ENCODE data around the gene RHBDF2.
"Not testable (repeated sequence)": the region's sequence is repeated elsewhere in the genome, so short reads cannot be mapped to it uniquely, and the experiment has no call there.

Gene RHBDF2

GRCh38 chr17:76524598-76525512, 23.6 kb upstream of the RHBDF2 start:
- DNase-seq (ENCODE audit: low read depth) = no peak

DNA sequence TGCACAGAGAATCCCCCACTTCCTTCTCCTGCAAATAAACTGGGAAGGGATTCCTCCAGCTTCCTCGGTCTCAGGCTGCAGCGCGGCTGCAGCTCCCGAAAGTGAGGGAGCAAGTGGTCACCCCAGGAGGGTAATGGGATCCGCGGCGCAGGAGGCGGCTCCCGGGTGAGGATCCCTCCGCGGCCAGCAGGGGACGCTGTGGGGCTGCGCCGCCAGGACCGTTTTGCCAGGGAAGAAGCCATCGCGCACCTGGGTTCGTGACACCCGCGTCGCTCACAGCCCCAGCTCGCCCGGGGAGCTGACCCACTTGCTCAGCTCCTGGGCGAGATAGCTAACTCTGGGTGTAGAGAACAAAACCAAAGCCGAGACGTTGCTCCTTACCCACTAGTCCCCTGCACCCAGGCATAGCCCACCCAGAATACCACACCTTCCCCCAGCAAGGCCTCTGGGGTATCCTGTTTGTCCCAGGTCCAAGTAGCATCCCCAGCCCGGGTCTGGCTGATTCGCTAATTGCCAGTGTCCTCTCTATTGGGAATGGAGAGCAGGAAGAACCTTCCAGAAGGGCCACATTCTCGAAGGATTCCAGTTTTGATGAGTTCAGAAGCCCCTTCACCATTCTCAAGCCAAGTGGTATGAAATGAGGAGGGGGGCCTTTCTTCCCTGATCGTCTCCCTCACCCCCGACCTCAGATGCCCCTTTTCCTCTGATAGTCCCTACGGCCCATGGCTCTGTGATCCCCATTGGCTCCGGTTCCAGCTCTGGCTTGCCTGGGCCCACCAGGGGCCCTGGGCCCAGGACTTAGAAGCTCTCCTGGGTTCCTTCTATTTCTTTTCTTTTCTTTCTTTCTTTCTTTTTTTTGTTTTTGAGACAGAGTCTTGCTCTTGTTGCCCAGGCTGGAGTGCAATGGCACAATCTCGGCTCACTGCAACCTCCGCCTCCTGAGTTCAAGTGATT, 22.1 kb upstream of the RHBDF2 start:
- peak; percentile 71 for DNase-seq (ENCODE audit: low read depth)

DNA sequence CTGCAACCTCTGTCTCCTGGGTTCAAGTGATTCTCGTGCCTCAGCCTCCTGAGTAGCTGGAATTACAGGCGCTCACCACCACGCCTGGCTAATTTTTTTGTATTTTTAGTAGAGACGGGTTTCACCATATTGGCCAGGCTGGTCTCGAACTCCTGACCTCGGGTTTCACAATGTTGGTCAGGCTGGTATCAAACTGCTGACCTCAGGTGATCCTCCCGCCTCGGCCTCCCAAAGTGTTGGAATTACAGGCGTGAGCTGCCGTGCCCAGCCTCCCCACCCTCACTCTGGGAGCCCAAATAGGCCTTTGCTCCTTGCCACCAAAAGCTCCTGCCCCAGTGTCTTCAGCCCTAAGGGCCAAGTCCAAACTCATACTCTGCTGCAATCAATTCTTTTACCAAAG, 20.5 kb upstream of the RHBDF2 start:
- not testable (repeated sequence) for DNase-seq (ENCODE audit: low read depth)

GRCh38 chr17:76521262-76521661, 20.0 kb upstream of the RHBDF2 start:
- DNase-seq (ENCODE audit: low read depth) = no peak

DNA sequence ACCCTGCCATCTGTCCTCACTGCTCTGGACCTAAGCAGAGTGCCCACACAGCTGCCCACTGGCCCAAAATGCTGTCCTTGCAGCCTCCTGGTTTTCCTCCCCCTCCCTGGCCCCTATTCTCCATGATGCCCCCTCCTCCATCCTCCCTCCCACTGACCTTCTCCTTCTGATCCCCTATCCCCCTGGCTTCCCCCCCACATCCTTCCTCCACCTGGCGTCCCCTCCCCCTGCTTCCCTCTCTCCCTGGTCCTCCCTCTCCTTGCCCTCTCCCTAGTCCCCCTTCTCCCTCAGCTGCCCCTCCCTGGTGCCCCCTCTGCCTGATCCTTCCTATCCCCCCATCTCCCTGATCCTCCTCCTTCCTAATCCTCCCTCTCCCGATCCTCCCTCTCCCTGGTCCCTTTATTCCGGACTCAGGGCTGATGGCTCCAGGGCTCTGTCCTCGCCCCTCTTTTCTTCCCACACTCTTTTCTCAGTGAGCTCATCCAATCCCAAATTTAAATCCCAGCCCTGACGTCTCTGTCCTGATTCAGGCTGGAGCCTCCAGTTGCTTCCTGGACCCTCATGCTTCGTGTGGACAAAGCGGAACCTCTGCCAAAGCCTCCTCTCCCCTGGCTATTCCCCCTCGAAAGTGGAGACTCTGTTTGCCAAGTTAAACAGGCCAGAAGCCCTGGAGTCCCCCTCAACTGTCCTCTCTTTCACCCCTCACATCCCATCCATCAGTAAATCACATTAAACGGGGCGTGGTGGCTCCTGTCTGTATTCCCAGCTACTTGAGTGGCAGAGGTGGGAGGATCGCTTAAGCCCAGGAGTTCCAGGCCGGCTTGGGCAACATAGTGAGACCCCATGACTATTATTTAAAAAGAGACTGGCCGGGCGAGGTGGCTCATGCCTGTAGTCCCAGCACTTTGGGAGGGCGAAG, 18.1 kb upstream of the RHBDF2 start:
- no peak for DNase-seq (ENCODE audit: low read depth)

DNA sequence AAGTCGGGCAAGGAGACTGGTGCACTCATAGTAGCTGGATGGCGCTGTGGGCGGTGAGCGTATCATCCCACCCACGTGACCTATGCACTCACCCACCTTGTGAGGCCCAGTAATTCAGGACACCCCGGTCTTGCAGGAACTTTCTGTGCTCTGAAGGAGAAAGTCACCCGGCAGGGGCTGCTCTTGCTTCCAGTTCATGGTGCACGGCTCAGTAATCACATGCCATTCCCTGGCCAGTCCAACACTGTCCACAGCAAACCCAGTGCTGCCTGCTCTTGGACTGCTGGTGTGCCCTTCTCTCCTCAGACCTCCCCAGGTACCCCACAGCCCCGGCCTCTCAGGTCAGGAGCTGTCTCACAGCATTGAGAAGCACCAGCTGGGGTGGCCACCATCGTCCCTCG, 16.4 kb upstream of the RHBDF2 start:
- no peak for DNase-seq (ENCODE audit: low read depth)

DNA sequence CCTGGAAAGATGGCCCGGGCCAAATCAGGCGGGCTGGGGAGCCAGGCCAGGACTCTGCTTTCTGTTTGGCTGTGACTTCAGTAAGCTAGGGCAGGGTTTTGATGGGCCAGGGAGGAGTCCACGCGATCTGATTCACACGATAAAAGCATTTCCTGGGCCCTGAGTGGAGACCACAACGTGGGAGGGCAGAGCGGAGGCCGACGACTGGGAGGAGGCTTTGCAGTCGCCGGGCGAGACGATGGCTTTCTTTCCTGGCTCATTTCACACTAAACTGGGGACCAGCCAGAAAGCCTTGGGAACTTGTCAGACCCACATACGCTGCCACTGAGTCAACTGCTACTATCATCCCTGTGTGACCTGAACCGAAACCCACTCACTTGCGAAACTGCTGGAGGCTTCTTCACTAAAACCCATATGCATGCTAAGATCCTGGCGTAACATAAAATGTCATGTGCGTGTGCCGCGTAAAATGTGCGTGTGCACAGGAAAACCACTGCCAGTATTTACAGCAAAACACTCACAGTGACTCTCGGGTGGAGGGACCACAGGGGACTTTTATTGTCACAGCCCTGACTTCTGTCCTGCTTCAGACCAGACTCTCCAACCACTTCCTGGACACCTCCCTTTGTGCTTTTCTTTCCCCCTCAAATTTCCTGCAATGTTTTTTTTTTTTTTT, 14.2 kb upstream of the RHBDF2 start:
- peak; percentile 76 for DNase-seq (ENCODE audit: low read depth)

DNA sequence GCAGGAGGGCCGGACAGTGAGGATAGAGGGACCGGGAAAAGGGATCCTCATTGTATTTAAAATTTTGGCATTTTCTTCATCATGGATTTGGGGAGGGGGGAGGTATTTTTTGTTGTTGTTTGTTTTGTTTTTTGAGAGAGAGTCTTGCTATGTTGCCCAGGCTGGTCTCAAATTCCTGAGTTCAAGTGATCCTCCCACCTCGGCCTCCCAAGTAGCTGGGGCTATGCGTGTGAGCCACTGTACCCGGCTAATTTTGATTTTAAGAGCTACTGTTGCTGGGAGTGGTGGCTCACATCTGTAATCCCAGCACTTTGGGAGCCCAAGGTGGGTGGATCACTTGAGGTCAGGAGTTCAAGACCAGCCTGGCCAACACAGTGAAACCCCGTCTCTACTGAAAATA, 13.1 kb upstream of the RHBDF2 start:
- DNase-seq (ENCODE audit: low read depth) = not testable (repeated sequence)

GRCh38 chr17:76513306-76513692, 12.1 kb upstream of the RHBDF2 start:
- DNase-seq (ENCODE audit: low read depth) = no peak

DNA sequence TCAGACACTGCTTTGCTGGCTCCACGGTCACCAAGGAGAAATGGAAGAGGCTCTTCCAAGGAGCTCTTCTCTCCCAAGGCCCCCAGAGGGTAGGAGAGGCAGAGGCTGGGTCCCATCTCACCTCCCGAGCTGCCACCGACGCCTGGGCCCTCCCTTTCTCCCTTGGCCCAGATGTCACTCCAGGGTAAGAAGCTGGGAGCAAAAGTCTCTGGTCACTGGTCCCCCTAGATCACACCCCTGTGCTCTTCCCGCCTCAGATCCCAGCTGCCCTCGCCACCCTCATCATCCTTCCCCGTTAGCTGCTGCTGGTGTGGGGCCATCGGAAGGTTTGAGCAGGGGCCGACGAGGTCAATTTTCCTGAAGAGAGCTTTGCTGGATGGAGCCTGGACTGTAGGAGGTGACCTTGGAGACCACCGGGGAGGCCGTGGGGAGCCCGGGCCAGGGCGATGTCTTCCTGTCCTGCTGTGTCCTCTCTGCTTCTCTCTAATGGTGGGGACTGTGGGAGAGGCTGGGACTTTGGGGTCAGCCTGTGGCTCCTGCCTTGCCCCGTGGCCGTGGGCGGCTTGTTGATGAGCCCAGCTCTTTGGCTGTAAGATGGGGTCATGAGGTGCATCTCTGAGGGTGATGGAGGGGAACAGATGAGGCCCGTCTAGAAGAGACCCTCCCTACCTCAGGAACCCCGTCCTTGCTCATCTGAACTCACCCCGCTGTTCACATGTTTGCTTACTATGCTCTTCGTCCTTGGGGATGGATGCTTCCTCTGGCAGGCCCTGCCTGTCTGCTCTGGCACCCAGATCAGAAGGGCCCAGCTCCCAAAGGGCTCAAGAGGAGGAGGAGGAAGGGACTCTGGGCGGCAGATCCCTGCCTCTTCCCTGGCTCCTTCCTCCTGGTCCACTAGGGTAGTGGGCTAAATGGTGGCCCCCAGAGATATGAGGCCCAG, 11.4 kb upstream of the RHBDF2 start:
- no peak for DNase-seq (ENCODE audit: low read depth)

DNA sequence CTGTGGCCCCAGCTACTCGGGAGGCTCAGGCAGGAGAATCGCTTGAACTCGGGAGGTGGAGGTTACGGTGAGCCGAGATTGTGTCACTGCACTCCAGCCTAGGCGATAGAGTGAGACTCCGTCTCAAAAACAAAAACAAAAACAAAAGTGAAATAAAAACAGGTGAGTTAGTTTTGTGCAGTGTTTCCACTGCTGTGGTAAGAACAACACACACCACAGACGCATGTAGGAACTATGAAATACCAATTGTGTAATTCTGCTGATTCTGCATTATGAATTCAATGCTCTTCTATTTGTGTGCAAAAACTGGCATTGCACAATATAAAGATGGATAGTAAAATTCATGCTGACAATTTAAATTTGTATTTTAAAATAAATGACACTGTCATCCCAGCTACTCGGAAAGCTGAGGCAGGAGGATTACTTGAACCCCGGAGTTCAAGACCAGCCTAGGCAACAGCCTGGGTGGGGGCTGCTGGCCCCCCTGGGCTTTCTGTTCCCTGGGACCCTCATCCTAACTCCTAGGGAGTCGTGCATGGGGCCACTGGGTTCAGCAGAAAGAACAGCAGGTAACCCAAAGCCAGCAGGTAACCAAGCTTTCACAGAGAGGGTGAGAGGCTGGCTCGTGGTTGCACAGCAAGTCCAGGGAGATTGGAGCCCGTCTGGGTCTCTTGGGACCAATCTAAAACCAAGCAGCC, 10.6 kb upstream of the RHBDF2 start:
- DNase-seq (ENCODE audit: low read depth) = no peak

- DNase-seq (ENCODE audit: low read depth) = no peak
Observed at GRCh38 chr17:76510831-76511244, 9.6 kb upstream of the RHBDF2 start.

GRCh38 chr17:76508472-76509063, 7.3 kb upstream of the RHBDF2 start:
- DNase-seq (ENCODE audit: low read depth) = not testable (repeated sequence)

- DNase-seq (ENCODE audit: low read depth) = peak; percentile 86
Observed at GRCh38 chr17:76506408-76507345, 5.5 kb upstream of the RHBDF2 start.

GRCh38 chr17:76504117-76504516, 2.9 kb upstream of the RHBDF2 start:
- no peak for DNase-seq (ENCODE audit: low read depth)

DNA sequence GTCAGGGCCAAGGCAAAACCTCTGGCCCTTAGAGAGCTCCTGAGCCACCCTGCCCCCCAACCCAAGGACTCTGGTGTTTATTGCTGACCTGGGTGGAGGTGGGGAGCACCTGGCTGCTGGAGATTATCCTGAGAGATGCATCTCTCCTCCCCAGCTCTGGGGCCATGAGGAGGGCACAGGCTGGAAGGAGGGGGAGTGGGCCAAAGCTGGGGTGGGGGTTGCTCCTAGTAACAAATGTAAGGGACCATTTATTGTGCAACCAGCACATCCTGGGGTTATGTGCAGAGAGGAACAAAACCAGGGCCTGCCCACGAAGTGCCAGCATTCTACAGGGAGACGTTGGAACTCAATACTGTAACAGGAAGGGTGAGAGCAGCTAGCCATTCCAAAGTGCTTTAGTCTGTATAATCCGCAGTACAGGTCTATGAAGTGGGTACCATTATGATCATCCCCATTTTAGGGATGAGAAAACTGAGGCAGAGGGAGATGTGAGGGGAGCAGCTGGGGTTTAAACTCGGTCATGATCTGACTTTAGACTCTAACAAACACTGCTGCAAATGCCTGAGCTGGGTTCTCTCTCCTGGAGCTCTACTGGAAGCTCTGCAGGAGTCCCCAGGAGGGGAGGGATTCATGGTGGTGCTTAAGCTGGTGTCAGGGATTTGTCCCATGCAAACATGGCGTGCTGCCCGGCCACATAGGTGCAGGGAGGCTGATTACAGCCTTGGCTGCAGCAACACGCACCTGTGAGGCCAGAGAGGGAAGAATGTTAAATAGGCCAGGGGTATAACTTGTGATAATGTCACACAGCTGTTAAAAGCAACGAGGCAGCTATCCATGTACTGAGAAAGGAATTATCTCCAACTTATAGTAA, 1.4 kb upstream of the RHBDF2 start:
- DNase-seq (ENCODE audit: low read depth) = no peak

DNA sequence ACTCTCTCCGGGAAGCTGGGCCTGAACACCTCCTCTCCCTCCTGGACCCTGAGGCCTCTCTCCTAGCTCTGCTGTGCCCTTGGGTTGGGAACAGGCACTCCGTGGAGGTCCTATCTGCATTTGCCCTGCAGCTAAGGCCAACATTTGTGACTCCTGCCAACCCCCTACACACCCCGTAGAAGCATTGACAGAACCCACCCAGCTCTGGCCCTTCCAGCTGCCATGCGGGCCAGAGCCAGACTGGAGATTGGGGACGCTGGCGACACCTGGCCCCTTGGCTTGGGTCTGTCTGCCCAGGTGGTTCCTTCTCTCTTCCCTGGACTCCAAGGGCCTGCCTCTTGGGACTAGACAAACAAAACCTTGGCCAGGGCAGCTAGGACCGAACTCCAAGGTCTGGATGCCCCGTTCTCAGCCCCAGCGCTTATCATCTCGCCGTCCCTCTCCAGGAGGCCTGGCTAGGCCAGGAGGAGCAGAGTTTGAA, 644 bp upstream of the RHBDF2 start:
- DNase-seq (ENCODE audit: low read depth) = no peak
